HG02840 (cell line): ENCODE measurements around the gene IFT52.
"Not testable (repeated sequence)": the region's sequence is repeated elsewhere in the genome, so short reads cannot be mapped to it uniquely, and the experiment has no call there.

Experiments
- ATAC-seq: cut with Tn5 transposase; IDR thresholded peaks from one replicate; pipeline ENCODE4 v1.9.1; 2021; ENCODE audit warnings: mild to moderate bottlenecking, moderate library complexity, moderate number of reproducible peaks; ENCODE audit not compliant: unreplicated experiment, low FRiP score

Gene IFT52

GRCh38 chr20:43567477-43567876 is 23.3 kb upstream of the IFT52 start:
- ATAC-seq, result no peak

- ATAC-seq, result no peak
Observed at GRCh38 chr20:43568706-43569105, 22.0 kb upstream of the IFT52 start.

DNA sequence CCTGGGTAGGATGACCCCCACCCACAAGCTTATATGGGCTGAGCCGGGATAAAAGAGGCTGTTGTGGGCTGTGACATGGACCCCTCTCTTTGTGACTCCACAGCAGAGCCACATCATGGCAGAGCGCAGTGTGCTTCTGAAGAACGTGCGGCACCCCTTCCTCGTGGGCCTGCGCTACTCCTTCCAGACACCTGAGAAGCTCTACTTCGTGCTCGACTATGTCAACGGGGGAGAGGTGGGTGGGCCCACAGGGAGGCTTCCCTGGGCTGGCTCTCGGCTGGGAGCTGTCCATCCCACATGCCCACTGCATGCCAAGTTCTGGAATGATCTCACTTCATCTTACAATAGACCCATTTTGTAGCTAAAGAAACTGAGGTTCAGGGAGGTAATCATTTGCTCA is 21.5 kb upstream of the IFT52 start:
- no peak for ATAC-seq

GRCh38 chr20:43570496-43570895 is 20.2 kb upstream of the IFT52 start:
- no peak for ATAC-seq

DNA sequence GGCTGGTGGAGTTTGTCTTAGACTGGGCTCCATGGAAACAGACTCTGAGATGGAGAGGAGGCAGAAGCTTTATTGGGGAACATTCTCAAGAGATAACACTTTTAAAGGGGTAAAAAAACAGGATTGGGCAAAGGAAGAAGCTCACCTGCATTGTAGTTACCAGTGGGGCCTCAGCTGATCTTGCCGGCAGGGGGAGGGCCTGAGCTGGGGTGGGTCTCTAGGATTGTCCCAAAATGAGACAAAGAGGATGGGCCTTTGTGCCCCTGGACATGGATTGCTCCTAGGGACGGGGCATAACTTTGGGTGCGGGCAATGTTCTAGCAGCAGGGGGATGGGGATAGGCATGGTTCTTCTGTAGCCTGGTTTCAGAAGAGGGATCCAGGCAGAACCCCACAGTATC is 19.4 kb upstream of the IFT52 start:
- no peak for ATAC-seq

DNA sequence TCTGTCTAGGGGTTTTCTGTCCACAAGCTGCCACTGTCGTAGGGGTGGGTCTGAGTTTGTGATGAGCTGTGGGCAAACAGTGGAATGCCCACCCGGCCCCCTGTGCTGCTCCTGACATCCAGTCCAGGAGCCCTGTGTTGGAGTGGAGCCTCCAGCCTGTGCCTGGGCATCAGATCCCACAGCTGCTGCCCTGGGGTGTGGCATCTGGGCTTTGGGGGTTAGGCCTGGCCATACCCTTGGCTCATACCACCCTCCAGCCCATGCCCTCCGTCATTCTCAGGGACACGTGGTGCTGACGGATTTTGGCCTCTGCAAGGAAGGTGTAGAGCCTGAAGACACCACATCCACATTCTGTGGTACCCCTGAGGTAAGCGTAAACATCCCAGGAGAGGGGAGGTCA is 19.0 kb upstream of the IFT52 start:
- ATAC-seq, result no peak

- no peak for ATAC-seq
Observed at GRCh38 chr20:43572891-43573290, 17.8 kb upstream of the IFT52 start.

- ATAC-seq, result no peak
Observed at GRCh38 chr20:43576108-43576507, 14.6 kb upstream of the IFT52 start.

GRCh38 chr20:43579861-43580793 is 10.6 kb upstream of the IFT52 start:
- ATAC-seq, result no peak

GRCh38 chr20:43583133-43583864 is 7.4 kb upstream of the IFT52 start:
- ATAC-seq, result no peak

DNA sequence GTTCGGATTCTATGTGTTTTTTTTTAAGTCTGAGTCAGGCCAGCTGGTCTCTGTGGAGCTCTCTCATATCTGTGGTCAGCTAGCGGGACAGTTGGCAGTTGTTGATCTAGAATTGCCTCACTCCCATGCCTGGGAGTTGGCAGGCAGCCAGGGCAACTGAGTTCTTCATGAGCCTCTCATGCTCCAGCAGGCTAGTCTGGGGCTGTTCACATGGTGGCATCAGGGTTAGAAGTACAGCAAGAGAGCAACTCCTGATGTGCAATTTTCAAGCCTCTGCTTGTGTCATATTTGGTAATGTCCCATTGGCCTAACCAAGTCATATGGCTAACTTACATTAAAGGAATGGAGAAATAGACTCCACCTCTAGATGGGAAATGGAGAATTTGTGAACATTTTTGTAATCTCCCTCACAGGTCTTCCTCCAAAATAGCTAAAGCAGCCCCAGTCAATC is 6.7 kb upstream of the IFT52 start:
- ATAC-seq, result no peak

GRCh38 chr20:43584448-43585136 is 6.1 kb upstream of the IFT52 start:
- no peak for ATAC-seq

DNA sequence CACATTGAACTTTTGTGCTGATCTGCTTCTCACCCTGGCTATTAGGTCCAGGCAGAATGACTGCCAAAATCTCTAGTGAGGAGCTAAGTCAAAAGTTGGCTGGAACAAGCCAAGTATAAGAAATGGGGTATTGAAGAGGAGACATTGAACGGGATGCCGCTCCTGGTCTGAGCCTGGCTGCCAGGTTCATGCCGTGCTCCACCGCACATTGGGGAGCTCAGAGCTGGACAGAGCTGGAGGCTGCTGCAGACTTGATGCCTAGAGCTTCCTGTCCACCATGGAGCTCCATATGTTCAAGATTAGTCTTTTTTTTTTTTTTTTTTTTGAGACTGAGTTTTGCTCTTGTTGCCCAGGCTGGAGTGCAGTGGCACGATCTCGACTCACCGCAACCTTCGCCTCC is 4.1 kb upstream of the IFT52 start:
- ATAC-seq, result no peak

DNA sequence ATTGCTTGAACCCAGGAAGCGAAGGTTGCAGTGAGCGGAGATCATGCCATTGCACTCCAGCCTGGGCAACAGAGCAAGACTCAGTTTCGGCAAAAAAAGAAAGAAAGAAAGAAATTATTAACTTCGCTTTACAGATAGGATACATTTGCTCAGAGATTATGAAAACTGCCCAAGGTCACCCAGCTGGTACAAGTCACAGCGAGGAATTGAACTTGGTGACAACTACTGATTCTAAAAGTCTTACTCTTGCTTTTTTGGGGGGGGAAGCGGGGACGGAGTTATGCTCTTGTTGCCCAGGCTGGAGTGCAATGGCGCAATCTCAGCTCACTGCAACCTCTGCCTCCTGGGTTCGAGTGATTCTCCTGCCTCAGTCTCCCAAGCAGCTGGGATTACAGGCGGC is 2.2 kb upstream of the IFT52 start:
- ATAC-seq, result not testable (repeated sequence)

- ATAC-seq, result no peak
Observed at GRCh38 chr20:43590036-43590391, 723 bp upstream of the IFT52 start.

DNA sequence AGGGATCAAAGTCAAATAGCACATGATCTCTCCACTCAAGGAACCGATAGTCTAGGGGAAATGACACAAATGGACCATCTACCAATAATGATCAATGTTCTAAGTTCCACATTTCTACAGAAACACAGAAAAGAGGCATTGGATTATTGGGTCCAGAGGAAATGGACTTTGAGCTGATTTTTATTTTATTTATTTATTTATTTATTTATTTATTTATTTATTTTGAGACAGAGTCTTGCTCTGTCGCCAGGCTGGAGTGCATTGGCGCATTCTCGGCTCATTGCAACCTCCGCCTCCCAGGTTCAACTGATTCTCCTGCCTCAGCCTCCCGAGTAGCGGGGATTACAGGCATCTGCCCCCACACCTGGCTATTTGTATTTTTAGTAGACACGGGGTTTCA is 11.2 kb downstream of the IFT52 start:
- ATAC-seq, result not testable (repeated sequence)

DNA sequence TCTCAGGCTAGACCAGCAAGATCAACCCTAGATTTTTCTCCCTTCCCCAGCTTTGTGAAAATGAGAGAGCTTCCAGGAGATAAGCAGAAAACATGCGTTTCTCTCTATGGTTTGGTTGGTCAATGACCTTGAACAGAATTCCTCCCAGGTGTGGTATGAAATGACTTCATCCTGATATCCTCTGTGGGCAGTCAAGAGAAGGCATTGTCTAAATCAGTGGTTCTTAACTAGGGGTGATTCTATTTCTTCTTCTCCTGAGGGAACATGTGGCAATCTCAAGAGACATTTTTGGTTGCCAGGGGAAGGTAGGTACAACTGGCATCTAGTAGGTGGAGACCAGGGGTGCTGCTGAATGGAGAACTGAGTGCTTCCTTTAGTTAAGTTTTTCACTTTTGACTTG is 12.4 kb downstream of the IFT52 start:
- ATAC-seq, result no peak

DNA sequence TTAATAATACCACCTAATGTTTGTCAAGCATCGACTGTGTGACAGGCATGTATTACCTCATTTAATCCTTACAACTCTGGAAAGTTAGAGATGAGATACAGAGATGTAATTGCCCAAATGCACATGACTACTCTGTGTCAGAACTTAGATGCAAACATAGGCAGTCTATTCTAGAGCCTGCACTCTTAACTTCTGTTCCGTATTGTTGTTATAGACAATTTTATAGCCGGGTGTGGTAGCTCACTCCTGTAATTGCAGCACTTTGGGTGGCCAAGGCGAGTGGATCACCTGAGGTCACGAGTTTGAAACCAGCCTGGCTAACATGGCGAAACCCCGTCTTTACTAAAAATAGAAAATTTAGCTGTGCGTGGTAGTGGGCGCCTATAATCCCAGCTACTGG is 15.0 kb downstream of the IFT52 start:
- no peak for ATAC-seq

GRCh38 chr20:43607278-43607677 is 16.5 kb downstream of the IFT52 start:
- ATAC-seq, result not testable (repeated sequence)

- no peak for ATAC-seq
Observed at GRCh38 chr20:43631598-43631997, 40.9 kb downstream of the IFT52 start.

DNA sequence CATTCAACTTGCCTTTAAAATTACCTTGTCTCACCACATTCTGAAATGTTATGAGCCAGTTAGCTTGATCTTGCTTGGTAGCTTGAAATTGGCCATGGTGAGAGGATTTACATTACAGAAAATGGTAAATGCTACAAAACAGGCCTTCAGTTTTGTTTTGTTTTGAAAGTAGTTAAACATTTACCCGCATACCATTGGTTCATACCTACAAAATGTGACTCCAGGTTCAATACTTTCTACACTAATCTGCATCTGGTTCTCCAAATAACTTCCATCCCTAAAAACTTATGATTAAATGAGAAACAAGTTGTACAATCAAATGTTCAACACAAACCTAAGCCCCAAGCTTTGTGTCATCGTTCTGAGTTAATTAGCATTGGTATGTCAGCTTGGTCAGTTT is 45.7 kb downstream of the IFT52 start:
- ATAC-seq, result no peak
